HG03025 (cell line): Measurements from ENCODE around the gene EZR.
A peak's percentile ranks its signal among the peaks of the same experiment; 100 is the strongest.

Experiments used
- ATAC-seq: cut with Tn5 transposase; IDR thresholded peaks from one replicate; pipeline ENCODE4 v1.9.1; 2021; ENCODE audit warnings: mild to moderate bottlenecking, moderate library complexity; ENCODE audit not compliant: unreplicated experiment, low FRiP score

Gene EZR

DNA sequence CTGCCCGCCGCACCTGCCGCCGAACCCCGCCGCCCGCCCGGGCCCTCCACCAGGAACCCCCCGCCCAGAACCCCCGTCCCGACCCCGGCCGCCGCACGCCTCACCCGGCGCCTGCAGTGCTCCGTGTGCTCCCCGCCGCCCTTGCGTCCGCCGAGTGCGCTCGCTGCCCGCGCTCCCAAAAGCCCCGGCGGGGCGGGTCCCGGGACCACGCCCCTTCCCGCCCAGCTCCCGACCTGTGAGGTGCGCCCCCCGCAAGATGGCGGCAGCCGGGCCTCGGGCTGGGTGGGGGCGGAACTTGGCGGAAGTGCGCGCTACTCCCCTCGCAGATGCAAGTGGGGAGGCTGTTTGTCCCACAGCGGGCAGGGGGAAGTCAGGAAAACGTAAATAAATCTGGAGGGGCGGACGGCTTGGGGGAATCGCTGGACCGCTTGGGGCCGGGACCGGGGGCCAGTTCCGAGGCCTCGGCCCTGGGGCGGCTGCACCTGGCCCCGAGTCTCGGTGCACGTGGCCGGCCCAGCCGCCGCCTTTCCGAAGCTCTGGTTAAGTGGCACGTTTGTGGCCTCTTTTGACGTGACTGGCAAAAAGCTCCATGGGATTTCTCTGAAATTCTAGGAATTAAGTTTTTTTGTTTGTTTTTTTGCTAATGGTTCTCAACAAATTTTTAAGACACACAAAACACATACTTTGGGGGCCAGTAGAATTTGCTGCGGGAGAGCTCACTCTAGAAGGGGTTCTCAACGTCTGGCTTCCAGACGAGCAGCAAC is at the start of gene EZR:
Gene EZR (minus strand): TSS at position 156 of the 764 bp plus-strand sequence. CDS start 1,275 bp downstream, outside the sequence.
- peak; percentile 40 for ATAC-seq

DNA sequence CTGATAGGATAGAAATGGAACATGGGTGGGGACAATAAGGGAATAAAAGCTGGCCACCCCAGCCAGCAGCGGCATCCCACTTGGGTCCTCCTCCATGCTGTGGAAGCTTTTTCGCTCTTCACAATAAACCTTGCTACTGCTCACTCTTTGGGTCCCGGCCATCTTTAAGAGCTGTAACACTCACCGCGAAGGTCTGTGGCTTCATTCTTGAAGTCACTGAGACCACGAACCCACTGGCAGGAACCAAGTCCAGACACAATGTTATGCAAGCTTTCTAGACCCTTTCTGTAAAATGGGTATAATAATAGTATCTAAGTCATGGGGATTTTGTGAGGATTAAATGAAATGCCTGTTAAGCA is 48.9 kb upstream of the EZR start:
- ATAC-seq = no peak

DNA sequence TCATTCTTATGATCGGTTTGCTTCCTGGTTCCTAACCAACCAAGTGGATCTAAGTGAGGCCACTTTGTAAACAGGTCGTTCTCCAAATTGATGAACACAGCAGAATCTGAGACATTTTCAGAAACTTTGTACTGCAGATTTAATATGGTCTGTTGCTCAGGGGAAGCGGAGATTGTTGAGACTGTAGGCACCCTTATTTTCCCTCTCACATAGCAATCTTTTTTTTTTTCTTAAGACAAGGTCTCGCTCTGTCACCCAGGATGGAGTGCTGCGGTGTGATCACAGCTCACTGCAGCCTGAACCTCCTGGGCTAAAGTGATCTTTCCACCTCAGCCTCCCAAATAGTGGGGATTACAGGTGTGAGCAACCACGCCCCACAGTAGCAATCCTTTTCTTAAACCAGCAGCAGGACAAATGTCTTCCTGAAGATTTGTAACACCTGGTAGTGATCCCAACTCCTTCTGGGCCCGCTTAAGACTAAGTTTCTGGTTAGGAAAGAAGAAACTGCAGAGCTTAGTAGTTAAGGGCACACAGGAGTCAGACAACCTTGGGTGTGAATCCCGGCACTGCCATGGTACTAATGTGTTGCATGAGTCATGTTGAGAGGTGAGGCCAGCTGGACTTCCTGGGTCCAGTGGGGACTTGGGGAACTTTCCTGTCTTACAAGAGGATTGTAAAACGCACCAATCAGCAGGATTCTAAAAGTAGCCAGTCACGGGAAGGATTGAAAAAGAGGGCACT is 48.4 kb upstream of the EZR start:
- no peak for ATAC-seq

DNA sequence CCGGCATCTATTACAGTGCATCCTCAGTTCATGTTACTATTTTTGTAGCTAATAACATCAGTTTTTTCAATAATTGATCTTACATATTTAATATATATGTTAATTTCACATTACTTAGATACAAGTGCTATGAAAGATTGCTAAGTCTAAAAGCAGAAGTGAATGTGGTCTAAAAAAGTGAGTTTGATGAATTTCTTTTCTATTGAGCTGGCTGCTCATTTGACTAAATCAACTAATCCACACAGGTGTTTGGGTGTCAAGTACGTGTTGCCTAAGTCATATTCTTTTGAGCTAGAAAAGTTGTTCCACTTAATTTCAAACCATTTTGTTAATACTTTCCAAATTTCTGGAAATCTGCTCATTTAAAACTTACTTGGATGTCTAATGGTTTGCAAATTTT is 46.6 kb upstream of the EZR start:
- no peak for ATAC-seq

DNA sequence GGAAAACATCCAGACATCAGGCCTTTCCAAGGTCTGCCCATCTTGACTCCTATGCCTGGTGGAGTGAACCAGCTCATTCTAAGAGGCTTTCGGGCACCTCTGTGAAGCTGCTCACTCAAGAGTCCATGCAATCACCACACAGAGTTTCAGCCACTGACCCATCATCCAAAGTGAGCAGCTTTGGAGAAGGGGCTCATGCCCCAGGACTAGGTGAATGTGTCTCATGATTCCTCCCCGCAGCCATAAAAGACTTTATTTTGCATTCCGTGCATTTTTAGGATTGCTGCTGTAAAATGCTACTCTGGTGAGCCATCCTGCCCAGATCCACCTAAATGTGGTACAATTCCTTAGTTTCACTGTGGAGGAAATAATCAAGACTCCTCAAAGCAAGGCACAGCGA is 44.5 kb upstream of the EZR start:
- ATAC-seq = no peak

DNA sequence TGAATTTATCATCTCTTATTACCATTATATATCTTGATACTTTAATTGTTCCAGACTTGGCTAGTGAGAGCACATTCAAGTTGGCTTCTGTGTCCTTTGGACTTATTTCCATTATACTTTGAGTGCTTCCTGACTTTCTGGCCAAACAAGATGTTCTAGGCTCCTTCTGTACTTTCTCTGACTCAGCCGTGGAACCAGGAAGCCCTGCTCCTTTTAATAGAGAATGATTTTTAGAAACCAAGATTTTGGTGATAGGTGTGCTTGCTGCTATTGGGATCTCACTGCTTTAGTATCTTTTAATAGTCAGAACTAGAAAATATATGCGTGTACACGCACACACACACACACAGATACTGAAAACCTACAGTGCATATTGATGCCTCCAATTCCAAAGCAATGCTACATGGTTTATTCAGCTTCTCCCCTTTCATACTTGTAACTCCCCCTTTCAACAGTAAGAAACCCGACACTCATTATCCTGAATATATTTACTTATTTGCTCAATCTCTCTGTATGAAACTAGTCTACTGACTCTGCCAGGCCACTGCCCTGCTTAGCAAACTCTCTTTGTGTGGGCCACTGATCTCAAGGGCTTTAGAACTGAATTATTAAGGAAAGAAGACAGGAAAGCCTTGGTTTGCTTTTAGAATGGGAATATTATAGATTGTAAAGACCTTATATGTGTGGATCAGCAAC is 42.7 kb upstream of the EZR start:
- ATAC-seq = no peak

DNA sequence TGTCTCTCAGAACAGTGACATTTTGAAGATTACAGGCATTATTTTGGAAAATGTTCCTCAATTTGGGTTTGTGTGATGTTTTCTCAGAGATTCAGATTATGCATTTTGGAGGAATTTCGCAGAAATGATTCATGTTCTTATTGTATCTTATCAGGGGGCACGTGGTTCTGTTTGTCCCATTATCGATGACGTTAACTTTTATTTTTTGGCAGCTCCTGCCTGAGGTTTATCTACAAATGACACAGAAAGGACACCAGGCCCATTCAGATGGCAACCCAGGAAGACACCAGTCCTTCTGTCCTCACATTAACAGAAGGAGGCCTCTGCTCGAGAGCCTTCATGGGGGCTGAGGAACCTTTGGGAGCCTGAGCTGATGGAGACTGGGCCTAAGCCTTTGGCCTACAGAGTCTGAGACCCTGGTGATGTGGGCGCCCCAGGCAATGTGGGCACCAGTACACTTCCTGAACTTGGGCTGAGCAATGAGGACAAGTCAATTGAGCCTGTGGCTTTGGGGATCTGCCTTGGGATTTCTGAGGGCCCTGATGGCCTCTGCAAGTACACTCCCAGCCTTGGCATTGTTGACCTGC is 41.2 kb upstream of the EZR start:
- ATAC-seq = no peak

DNA sequence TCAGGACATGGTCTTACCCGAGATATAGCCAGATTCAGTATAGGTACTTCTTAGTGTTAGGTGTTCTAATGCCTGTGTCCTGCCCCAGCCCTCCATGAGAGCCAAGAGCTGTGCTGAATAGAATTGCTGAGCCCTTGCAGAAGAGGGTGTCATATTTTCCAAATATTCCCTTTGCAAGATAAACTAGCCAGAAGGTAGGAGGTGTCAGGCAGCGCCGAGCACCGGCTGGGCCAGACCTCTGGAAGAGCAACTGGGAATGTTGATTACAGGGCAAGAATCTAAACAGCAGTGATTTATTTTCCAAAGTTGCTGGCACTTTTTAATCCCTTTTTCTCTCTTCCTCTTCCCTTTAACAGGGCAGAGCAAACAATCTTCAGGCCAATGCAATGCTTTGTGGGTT is 37.1 kb upstream of the EZR start:
- no peak for ATAC-seq

DNA sequence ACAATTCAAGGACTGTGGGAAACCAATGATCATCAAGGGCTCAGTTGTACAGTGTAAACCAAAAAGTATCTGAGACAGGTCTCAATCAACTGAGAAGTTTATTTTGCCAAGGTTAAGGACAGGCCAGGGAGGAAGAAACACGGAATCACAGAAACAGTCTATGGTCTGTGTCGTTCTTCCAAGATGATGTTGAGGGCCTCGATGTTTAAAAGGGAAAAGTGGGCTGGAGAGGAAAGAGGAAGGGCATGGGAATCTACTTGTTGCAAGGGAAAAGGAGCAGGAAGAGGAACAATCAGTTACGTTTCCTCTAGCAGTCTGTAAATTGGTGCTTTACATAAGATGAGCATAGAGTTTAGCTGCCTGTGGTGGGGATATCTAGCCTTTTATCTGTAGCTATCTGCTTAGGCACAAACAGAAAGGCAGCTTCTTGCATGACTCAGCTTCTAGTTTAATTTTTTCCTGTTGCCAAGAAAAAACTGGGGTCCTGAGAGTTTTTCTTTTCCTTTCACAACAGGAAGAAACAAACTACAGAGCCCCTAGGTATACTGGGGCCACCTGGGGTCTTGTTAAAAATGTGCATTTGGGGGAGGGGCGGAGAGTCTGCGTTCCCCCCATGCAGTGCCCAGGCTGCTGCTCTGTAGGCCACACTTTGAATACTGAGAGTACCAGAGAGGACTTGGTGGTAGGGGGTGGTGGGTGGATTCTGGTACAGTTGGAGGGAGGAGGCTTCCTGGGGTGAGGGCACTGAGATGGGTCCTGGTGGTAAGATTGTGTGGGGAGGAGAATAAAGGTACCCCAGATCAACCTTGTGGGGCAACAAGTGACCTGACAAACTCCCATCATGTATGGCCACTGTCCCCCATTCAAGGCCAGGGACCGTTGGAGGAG is 35.3 kb upstream of the EZR start:
- ATAC-seq = no peak

DNA sequence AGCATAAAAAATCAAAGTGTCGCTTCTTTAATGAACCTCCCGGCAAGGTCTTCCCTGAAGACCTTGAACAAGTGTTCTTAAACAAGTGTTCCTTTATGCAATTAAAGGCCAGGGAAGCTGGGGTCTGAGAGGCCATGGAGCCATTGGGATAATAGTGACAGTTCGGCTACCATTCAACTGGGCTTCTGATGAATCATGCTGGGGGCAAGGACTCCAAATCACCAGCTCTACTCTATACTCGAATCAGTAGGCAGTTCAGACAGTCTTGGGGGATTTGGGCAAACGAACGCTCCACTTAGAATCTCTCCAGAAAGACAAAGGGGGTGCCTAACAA is 34.7 kb upstream of the EZR start:
- no peak for ATAC-seq

DNA sequence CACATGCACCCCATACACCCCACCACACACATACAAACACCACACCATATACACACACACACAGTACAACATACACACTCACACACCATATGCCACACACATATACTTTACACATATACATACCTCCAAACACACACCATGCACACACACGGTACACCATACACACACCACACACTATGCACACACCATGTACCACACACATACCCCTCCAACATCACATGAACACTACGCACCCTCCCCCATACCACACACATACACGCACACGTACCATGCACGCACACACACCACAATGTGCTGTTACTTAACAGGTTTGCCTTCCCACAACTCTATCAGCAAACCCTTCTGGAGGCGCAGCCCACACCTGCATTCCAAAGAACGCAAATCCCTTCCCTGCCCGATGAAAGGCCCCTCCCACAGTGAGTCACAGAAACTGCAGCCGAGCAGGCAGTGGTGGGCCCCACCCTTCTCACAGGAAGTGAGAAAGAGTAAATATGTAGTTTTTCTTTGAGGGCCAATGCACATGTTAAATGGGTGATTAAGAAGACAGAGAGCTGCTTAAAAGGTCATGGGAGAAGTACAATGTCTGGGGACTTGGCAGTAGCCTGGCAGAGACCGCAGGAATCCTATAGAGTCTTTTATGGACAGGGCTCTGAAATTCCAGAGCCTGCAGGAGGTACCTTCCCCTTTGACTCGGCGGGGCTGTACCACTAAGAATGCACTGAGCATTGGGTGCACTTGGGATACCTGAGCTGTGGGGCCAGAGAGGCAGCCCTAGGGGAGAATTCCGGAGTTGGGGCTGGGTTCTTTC is 34.1 kb upstream of the EZR start:
- ATAC-seq = peak; percentile 63

DNA sequence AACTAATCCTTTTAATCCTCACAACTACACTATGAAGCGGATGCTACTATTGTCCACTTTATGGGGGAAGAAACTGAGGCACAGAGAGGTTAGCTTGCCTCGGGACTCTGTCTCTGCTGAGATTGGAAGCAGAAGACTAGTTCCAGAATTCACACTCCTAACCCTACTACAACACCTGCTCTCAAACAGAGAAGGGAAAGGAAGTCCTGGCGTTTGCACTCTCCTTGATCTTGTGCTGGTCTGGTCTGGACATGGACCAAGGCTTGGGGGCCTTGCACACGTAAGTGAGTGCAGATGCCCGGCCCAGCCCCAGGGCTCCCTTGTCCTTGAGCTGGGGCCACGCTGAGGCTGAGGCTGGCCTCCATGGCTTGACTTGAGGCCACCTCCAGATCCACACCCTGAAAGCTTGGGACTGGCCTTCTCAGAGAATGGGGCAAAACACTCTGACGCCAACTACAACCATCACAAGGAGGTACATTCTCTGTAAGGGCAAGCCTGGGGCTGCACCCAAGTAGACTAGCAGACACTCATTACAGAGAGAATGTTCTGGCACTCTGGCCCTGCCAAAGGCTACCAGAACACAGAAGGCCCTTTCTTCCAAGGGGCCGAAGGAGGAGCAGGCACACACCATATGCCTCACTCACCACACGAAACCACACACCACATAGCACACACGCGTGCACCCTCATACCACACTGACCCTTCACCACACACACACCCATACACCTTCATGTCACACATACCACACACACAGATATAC is 33.3 kb upstream of the EZR start:
- ATAC-seq = peak; percentile 5

DNA sequence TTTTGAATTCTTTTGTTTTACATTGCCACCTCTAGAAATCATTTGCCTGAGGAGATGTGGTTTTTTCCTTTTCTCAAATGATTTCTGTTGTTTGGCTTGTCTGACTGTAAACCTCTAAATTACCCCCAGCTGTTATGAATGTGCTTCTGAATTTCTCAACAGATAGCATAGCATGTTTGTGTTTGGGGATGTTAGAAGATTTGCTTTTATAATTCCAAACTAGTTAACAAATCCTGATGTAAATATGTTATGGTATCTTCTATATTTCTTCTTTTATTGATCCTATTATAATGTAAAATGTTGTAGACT is 31.6 kb upstream of the EZR start:
- no peak for ATAC-seq

DNA sequence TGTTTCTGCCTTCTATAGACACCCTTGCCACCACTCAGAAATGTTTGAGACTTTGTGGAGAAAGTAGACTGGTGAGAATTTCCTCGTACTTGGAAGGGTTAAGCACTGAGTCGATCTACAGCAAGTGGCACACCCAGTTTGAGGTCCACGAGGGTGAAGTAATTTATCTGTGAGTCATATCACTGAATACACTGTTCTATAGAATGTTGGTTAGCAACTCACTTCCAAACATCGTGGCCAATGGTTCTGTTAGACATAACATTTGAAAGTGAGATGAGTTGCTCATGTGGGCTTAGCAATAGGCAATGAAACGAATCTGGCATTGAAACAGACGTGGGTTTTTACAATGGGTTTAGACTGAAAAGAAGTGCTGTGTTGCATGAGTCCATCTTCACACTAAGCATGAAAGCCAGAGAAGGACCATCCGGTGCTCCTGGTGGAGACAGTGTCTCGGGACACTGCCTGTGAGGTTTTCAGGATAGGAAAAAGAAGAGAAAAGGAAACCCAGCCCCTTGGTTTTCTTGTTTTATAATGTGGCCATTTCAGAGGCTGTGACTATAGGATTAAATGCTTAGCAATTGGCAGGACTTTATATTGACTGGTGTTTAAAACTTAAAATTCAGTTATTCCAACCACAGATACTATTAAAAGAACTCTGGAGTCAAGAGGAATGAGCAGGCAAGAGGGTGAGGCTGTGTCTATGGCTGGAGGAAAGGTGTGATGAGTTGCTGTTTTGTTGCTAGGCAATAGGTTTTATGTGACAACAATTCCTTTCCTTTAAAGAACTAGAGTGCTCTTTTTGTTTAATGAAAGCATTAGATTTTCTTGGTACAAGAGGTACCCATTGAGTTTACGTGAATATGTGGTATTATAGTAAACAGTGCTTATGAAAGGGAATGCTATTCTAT is 31.0 kb upstream of the EZR start:
- no peak for ATAC-seq

DNA sequence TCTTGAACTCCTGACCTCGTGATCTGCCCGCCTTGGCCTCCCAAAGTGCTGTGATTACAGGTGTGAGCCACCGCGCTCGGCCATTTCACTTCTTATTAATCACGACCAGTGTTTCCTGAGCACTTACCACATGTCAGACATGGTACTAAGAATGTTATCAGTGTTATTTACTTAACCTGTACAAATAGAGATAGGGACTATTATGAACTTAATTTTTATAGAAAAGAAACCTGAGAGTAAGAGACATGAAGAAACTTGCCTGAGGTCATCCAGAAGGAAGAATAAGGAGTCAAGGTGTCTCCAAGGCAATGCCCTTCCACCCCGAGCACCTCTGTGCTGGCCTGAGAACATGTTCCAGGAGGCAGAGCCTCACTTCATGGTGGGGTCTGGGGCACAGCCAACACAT is 29.3 kb upstream of the EZR start:
- ATAC-seq = no peak

DNA sequence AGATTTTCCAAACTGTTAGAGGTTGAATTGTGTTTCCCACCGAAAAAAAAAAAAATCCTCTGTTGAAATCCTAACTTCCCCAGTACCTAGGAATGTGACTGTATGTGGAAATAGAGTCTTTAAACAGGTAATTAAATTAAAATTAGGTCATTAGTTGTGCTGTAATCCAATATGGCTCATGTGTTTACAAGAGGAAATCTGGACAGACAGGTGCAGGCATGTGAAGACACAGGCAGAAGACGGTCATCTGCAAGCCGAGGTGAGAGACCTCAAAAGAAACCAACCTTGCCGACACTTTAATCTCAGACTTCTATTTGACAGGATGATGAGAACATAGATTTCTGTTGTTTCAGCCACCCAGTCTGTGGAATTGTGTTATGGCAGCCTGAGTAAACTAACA is 28.6 kb upstream of the EZR start:
- no peak for ATAC-seq

DNA sequence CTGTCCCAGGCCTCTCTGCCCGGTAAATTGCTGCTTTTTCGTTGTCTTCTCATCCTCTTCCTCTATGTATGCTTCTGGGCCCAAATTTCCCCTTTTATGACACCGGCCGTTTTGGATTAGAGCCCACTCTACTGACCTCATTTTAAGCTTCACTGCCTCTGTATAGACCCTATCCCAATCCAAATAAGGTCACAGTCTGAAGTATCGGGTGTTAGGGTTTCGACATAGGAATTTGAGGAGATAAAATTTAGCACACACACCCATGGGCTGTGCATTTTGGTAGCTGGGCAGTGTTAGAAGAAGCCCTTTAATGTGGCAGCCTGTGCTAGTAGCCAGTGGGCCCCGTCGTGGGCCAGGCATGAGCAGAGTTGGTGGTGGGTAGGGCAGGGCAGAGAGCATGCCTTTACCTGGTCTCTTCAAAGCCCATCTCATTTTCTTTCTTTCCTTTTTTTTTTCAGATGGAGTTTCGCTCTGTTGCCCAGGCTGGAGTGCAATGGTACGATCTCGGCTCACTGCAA is 27.9 kb upstream of the EZR start:
- ATAC-seq = no peak
